Upper lobe of left lung (tissue), 4 donors: ENCODE data around the gene ZNF385B.

Experiments used
- CTCF ChIP-seq, 6 experiments: fragments of 450-650 bp in 4 of 6; fragments of 200-600 bp in 2 of 6; sonication (generic) in 2 of 6; IDR thresholded peaks; one replicate each; pipeline ENCODE4 v1.5.1; 2016 to 2019; ENCODE audit warnings: antibody characterized with exemption in 6 of 6
- EP300 ChIP-seq, 4 donors: sonication (generic); formaldehyde crosslinking; IDR thresholded peaks; one replicate each; pipeline ENCODE4 v1.5.1; 2017; ENCODE audit warnings: antibody characterized with exemption in 4 of 4, control low read depth in 2 of 4
- POLR2AphosphoS5 ChIP-seq, 2 donors: sonication (generic); formaldehyde crosslinking; IDR thresholded peaks; one replicate each; pipeline ENCODE4 v1.5.1; 2017; ENCODE audit warnings: antibody characterized with exemption in 2 of 2

- TF ChIP-seq CTCF (IDR thresholded peaks at IDR 0.05) (no peak), EP300 (IDR thresholded peaks at IDR 0.05) (no peak), POLR2AphosphoS5 (IDR thresholded peaks at IDR 0.05) (no peak)
Observed at GRCh38 chr2:179626261-179626660, 235.2 kb downstream of the ZNF385B start.
